Aortic smooth muscle cell (primary cell): ENCODE measurements around the gene DDC. TPM values are rescaled to one million over a fixed set of nuclear protein-coding genes. Genes with fewer than 3 reads are reported as not detected.

Source experiments
- total RNA-seq: library from RNA; depleted of rRNA; stranded (reverse); fragments of >200 nt; gene quantifications from 2 replicates; pipeline ENCODE4 v1.2.3, GENCODE V29; 2014

Gene DDC, protein sequence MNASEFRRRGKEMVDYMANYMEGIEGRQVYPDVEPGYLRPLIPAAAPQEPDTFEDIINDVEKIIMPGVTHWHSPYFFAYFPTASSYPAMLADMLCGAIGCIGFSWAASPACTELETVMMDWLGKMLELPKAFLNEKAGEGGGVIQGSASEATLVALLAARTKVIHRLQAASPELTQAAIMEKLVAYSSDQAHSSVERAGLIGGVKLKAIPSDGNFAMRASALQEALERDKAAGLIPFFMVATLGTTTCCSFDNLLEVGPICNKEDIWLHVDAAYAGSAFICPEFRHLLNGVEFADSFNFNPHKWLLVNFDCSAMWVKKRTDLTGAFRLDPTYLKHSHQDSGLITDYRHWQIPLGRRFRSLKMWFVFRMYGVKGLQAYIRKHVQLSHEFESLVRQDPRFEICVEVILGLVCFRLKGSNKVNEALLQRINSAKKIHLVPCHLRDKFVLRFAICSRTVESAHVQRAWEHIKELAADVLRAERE
- total RNA-seq: not detected in 2 replicates

DNA sequence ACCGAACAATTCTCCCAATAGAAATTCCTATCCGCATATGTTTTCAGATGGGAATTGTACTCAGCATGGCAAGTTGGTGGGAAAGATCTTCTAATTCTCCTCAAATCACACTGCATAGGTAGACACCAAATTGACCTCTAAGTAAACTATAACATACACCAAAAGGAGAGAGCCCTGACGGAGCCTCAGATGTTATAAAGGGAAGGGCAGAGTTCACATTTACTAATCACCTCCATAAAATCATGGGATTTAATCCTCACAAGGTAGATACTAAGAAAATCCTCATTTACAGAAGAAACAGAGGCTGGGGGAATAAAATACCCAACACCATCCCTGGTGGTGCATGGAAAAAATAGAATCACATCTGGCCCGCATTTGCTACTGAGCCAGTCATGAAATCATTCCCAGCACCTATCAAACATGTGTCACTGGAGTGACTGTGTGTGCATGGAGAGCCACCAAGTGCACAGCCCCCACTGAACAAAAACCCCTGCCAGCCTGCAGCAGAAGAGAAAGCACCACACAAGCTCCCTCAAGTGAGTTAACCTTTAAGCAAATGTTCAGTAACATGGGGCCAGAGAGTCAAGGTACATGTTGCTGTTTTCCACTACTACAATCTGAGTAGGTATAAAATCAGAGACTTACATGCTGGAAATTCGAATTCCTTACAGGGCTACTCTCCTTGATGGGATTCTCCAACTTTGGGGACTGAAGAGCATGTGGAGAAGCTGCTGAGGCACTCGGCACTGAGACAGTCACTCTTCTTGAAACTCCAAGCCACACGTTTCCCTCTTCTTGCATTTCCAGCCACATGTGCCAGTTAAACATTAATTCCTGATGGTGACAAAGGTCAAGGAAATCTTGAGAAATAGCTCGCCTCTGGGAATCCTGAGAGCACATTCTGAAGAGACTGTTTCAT is at the start of gene DDC:
Gene DDC, minus strand, starts transcription at position 766 of the 919 bp plus-strand sequence. CDS start 21,320 bp downstream, outside the sequence.

DNA sequence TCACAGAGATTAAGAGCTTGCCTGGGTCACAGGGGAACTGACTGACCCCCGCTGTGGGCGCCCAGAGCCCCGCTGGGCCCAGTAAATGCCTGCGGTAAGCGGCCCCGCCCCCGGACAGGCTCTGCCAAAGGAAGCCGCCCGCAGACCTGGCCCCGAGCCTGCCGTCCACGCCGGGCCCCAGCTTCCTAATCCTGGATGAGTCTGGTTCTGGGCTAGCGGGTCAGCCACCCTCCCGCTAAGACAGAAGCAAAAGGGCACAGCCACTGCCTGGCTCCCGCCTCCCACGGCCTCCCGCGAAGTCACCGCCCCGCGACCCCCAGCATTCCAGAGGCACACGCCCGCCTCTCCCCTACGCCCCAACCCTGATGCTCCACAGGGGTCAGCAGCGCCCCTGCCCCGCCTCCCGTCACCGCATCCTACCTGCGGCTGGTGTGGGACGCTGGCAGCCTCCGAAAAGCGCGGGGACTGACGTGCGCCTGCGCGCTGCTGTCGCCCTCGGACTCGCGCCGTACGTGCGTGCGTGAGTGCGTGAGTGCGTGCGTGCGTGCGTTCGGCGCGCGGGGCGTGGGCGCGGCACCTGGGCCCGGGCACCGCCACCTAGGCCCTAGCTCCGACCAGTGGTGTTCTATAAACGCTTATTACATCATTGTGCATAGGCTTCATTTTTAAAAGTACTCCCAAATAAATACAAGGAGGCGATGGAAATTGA is 115.2 kb downstream of the DDC start, which contains the start of gene FIGNL1:
Gene FIGNL1, minus strand, starts transcription at position 470 of the 709 bp plus-strand sequence. CDS start 3,063 bp downstream, outside the sequence.

Other genes with a start within 250 kb of the DDC start
- 11.1 and 19.8 TPM in 2 replicates for gene FIGNL1, start 115.1 kb downstream of the DDC start, total RNA-seq
- 39.0 and 39.1 TPM in 2 replicates for gene GRB10, start 217.5 kb upstream of the DDC start, total RNA-seq